Liver (tissue), 9 donors: Measurements from ENCODE around the gene POU6F2. TPM values are rescaled to one million over a fixed set of nuclear protein-coding genes. Genes with fewer than 3 reads are reported as not detected.

Experiments used
- DNase-seq: peaks from one replicate; pipeline ENCODE4 v3.0.0-alpha.2; 2017; ENCODE audit warnings: low spot score
- H3K27ac ChIP-seq, 2 donors: one replicate each; pipeline ENCODE4 v1.7.0; 2013; ENCODE audit warnings: inconsistent platforms in 2 of 2, low read length in 2 of 2, control low read depth in 1 of 2, low read depth in 1 of 2, mild to moderate bottlenecking in 1 of 2
- H3K27me3 ChIP-seq, 4 donors: one replicate each; pipeline versions ENCODE4 v1.6.1 to v1.7.0; 2013; ENCODE audit warnings: low read length in 3 of 4, inconsistent platforms in 1 of 4, mild to moderate bottlenecking in 1 of 4, moderate library complexity in 1 of 4; ENCODE audit not compliant: control insufficient read depth in 4 of 4, insufficient read depth in 4 of 4
- H3K36me3 ChIP-seq, 4 donors: one replicate each; pipeline versions ENCODE4 v1.6.1 to v1.7.0; 2013; ENCODE audit warnings: low read length in 3 of 4, mild to moderate bottlenecking in 3 of 4, low read depth in 1 of 4, moderate library complexity in 1 of 4; ENCODE audit not compliant: control insufficient read depth in 4 of 4, insufficient read depth in 3 of 4
- H3K4me1 ChIP-seq, 4 donors: one replicate each; pipeline versions ENCODE4 v1.6.1 to v1.7.0; 2013; ENCODE audit warnings: low read length in 3 of 4, mild to moderate bottlenecking in 3 of 4, moderate library complexity in 1 of 4; ENCODE audit not compliant: control insufficient read depth in 4 of 4, insufficient read depth in 4 of 4
- H3K4me3 ChIP-seq, 3 donors: one replicate each; pipeline versions ENCODE4 v1.6.1 to v1.7.0; 2013; ENCODE audit warnings: low read length in 3 of 3, control low read depth in 1 of 3, low read depth in 1 of 3, mild to moderate bottlenecking in 1 of 3
- H3K9ac ChIP-seq, 2 donors: one replicate each; pipeline ENCODE4 v1.7.0; 2013; ENCODE audit warnings: low read length in 2 of 2, mild to moderate bottlenecking in 2 of 2, moderate library complexity in 2 of 2, control low read depth in 1 of 2, low read depth in 1 of 2
- H3K9me3 ChIP-seq, 4 donors: one replicate each; pipeline versions ENCODE4 v1.6.1 to v1.7.0; 2013; ENCODE audit warnings: low read length in 3 of 4; ENCODE audit not compliant: control insufficient read depth in 4 of 4
- EGR1 ChIP-seq, 2 donors: IDR thresholded peaks; 2 replicates each; pipeline ENCODE4 v1.6.1; 2016 to 2018; ENCODE audit warnings: antibody characterized with exemption in 2 of 2, low read depth in 2 of 2
- FOXA1 ChIP-seq: IDR thresholded peaks from 2 replicates; pipeline ENCODE4 v1.6.1; 2016; ENCODE audit warnings: antibody characterized with exemption
- FOXA2 ChIP-seq: IDR thresholded peaks from 2 replicates; pipeline ENCODE4 v1.6.1; 2016; ENCODE audit warnings: antibody characterized with exemption
- GABPA ChIP-seq, 2 donors: IDR thresholded peaks in 1 of 2; conservative IDR thresholded peaks in 1 of 2; 2 replicates each; pipeline ENCODE4 v1.6.1; 2016; ENCODE audit warnings: antibody characterized with exemption in 2 of 2, mild to moderate bottlenecking in 1 of 2, moderate library complexity in 1 of 2
- HNF4A ChIP-seq, 2 donors: conservative IDR thresholded peaks; 2 replicates each; pipeline ENCODE4 v1.6.1; 2016; ENCODE audit warnings: antibody characterized with exemption in 2 of 2, mild to moderate bottlenecking in 2 of 2
- HNF4G ChIP-seq: IDR thresholded peaks from 2 replicates; pipeline ENCODE4 v1.6.1; 2016; ENCODE audit warnings: antibody characterized with exemption
- JUND ChIP-seq, 2 donors: IDR thresholded peaks; 2 replicates each; pipeline ENCODE4 v1.6.1; 2016; ENCODE audit warnings: antibody characterized with exemption in 2 of 2
- NR2F2 ChIP-seq: IDR thresholded peaks from 2 replicates; pipeline ENCODE4 v1.6.1; 2016; ENCODE audit warnings: antibody characterized with exemption
- RAD21 ChIP-seq, 2 donors: IDR thresholded peaks; 2 replicates each; pipeline ENCODE4 v1.6.1; 2016; ENCODE audit warnings: antibody characterized with exemption in 2 of 2, mild to moderate bottlenecking in 2 of 2
- RXRA ChIP-seq, 2 donors: IDR thresholded peaks; 2 replicates each; pipeline ENCODE4 v1.6.1; 2017 to 2018; ENCODE audit warnings: antibody characterized with exemption in 2 of 2, mild to moderate bottlenecking in 1 of 2
- SP1 ChIP-seq: IDR thresholded peaks from 2 replicates; pipeline ENCODE4 v1.6.1; 2018; ENCODE audit warnings: antibody characterized with exemption, mild to moderate bottlenecking
- TAF1 ChIP-seq: conservative IDR thresholded peaks from 2 replicates; pipeline ENCODE4 v1.6.1; 2016; ENCODE audit warnings: antibody characterized with exemption, mild to moderate bottlenecking
- YY1 ChIP-seq: IDR thresholded peaks from 2 replicates; pipeline ENCODE4 v1.6.1; 2016; ENCODE audit warnings: antibody characterized with exemption, mild to moderate bottlenecking
- ZBTB33 ChIP-seq: IDR thresholded peaks from 2 replicates; pipeline ENCODE4 v1.6.1; 2016; ENCODE audit warnings: antibody characterized with exemption
- WGBS: extraction: QIAGEN DNeasy Blood & Tissue Kit; methylation state at CpG from one replicate; pipeline ENCODE4 v1.1.7; 2013; 5-methylcytosine and 5-hydroxymethylcytosine counted together
- polyA plus RNA-seq, 2 donors: library from polyadenylated mRNA; stranded (reverse) in 1 of 2; unstranded in 1 of 2; fragments of 200-250 nt in 1 of 2; fragments of >200 nt in 1 of 2; fragmentation: Nextera tagmentation in 1 of 2; extraction: Ambion mirVana in 1 of 2; gene quantifications; one replicate each; pipeline versions ENCODE4 v1.2.1 to v1.2.3, GENCODE V29; 2013 to 2015
- total RNA-seq, 2 donors: library from RNA; depleted of rRNA; stranded (reverse); fragments of >200 nt; gene quantifications; one replicate each; pipeline ENCODE4 v1.2.3, GENCODE V29; 2014
- TF ChIP-seq, protein P1 (sequence below): IDR thresholded peaks from 2 replicates; pipeline ENCODE4 v1.6.1; 2016; ENCODE audit warnings: antibody characterized with exemption
- TF ChIP-seq, protein P2 (sequence below): IDR thresholded peaks from 2 replicates; pipeline ENCODE4 v1.6.1; 2016; ENCODE audit warnings: antibody characterized with exemption
- TF ChIP-seq, protein P3 (sequence below): fragments of 150-350 bp; IDR thresholded peaks from 2 replicates; pipeline ENCODE4 v1.5.1; 2017; ENCODE audit warnings: improper control_type of control experiment, low read depth, low read length; ENCODE audit not compliant: missing input control
- donor health status: healthy.
- donor health status: healthy.
- donor health status: healthy.
- donor health status: healthy.
- donor health status: healthy.

The POU6F2 gene
- total and polyA plus RNA-seq, 4 donors, result under 0.01 to 0.24 (median 0.08) TPM; not detected in 1

- no peaks in the 10 kb centered on the region for H3K27me3 ChIP-seq
- H3K9me3 ChIP-seq, result no peaks in the 10 kb centered on the region
- TF ChIP-seq RAD21 (IDR thresholded peaks at IDR 0.05) (no peak), TAF1 (no peak)
- no peak overlapping the region for H3K4me3 ChIP-seq
- H3K36me3 ChIP-seq, result no peaks in the 10 kb centered on the region
- no peak overlapping the region for H3K9ac ChIP-seq
- no peak overlapping the region for H3K27ac ChIP-seq
- no peak for DNase-seq
- no peaks in the 10 kb centered on the region for H3K4me1 ChIP-seq
- WGBS, result 51% methylated on average over 3 of the region's 3 CpGs
These were observed 206.7 kb downstream of the POU6F2 start for GRCh38 chr7:39184391-39184790.

DNA sequence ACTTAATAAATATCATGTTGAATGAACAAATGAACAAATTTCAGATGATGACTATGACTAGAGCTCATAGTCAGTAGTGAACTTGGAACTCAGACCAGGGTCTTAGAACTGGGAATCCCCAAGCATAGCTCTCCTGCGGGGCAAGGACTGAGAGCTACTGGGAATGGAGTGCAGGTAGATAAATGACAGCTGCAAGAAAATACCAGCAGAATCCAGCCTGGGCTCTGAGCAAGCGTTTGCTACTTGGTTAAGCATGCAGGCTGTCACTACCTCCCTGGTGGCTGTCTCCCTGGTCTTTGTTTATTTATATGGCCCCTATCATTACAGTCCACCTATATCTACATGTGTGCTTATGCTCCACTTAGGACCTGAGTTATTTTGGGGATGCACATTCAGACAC is 208.4 kb downstream of the POU6F2 start:
- no peaks in the 10 kb centered on the region for H3K9me3 ChIP-seq
- TF ChIP-seq ZBTB33 (no peak), RXRA (IDR thresholded peaks at IDR 0.05) (no peak), EGR1 (IDR thresholded peaks at IDR 0.05; ENCODE audit: low read depth in 2 of 2) (no peak), HNF4G (no peak), YY1 (no peak), RAD21 (IDR thresholded peaks at IDR 0.05) (no peak), FOXA2 (no peak), FOXA1 (no peak), GABPA (IDR thresholded peaks at IDR 0.05 in 1 of 2, conservative IDR thresholded peaks at IDR 0.05 in 1 of 2) (no peak), JUND (IDR thresholded peaks at IDR 0.05) (no peak), NR2F2 (no peak), SP1 (no peak), TAF1 (no peak), HNF4A (conservative IDR thresholded peaks at IDR 0.05) (no peak)
- TF ChIP-seq, protein P1, sequence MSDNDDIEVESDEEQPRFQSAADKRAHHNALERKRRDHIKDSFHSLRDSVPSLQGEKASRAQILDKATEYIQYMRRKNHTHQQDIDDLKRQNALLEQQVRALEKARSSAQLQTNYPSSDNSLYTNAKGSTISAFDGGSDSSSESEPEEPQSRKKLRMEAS, result no peak
- TF ChIP-seq, protein P2, sequence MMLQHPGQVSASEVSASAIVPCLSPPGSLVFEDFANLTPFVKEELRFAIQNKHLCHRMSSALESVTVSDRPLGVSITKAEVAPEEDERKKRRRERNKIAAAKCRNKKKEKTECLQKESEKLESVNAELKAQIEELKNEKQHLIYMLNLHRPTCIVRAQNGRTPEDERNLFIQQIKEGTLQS, result no peak
- TF ChIP-seq, protein P3, sequence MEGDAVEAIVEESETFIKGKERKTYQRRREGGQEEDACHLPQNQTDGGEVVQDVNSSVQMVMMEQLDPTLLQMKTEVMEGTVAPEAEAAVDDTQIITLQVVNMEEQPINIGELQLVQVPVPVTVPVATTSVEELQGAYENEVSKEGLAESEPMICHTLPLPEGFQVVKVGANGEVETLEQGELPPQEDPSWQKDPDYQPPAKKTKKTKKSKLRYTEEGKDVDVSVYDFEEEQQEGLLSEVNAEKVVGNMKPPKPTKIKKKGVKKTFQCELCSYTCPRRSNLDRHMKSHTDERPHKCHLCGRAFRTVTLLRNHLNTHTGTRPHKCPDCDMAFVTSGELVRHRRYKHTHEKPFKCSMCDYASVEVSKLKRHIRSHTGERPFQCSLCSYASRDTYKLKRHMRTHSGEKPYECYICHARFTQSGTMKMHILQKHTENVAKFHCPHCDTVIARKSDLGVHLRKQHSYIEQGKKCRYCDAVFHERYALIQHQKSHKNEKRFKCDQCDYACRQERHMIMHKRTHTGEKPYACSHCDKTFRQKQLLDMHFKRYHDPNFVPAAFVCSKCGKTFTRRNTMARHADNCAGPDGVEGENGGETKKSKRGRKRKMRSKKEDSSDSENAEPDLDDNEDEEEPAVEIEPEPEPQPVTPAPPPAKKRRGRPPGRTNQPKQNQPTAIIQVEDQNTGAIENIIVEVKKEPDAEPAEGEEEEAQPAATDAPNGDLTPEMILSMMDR, result no peak
- H3K27ac ChIP-seq, result no peak overlapping the region

DNA sequence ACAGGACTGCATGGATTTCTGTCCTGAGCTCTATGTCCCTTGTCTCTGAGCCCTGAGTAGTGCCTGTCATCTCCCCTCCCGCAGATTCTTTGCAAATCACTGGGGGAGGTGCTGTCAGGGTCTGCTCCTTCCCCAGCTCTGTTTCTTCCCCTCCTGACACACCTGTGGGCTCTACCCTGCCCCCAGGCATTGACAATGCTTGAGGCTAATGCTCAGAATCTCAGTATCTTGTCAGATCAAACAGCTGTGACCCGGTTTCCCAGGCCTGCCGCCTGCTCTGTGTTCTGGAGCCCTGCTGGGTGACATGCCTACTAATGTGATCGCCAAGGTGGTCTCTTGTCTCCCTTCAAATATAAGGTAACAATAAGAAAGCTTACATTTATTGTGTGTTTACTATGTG is 209.0 kb downstream of the POU6F2 start:
- whole genome bisulfite sequencing, result 63% methylated on average over 4 of the region's 4 CpGs
- DNase-seq, result no peak
- Histone ChIP-seq H3K27ac (no peak overlapping the region), H3K27me3 (no peaks in the 10 kb centered on the region), H3K9ac (no peak overlapping the region), H3K9me3 (no peaks in the 10 kb centered on the region), H3K4me1 (no peaks in the 10 kb centered on the region), H3K36me3 (no peaks in the 10 kb centered on the region), H3K4me3 (no peak overlapping the region)
- TF ChIP-seq HNF4G (no peak), GABPA (IDR thresholded peaks at IDR 0.05 in 1 of 2, conservative IDR thresholded peaks at IDR 0.05 in 1 of 2) (no peak), ZBTB33 (no peak), JUND (IDR thresholded peaks at IDR 0.05) (no peak), HNF4A (conservative IDR thresholded peaks at IDR 0.05) (no peak), NR2F2 (no peak), RAD21 (IDR thresholded peaks at IDR 0.05) (no peak), TAF1 (no peak), RXRA (IDR thresholded peaks at IDR 0.05) (no peak)
- TF ChIP-seq, protein P1, result no peak
- TF ChIP-seq, protein P2, result no peak

More for the DNA sequence above, 208.4 kb downstream of the POU6F2 start:
- Histone ChIP-seq H3K4me3 (no peak overlapping the region), H3K4me1 (no peaks in the 10 kb centered on the region), H3K36me3 (no peaks in the 10 kb centered on the region), H3K9ac (no peak overlapping the region), H3K27me3 (no peaks in the 10 kb centered on the region)
- no peak for DNase-seq
- WGBS, result 85% methylated on average over 2 of the region's 2 CpGs
